ENCODE data around the gene ELAVL3.
"Not testable (repeated sequence)": the region's sequence is repeated elsewhere in the genome, so short reads cannot be mapped to it uniquely, and the experiment has no call there.

The ELAVL3 gene

DNA sequence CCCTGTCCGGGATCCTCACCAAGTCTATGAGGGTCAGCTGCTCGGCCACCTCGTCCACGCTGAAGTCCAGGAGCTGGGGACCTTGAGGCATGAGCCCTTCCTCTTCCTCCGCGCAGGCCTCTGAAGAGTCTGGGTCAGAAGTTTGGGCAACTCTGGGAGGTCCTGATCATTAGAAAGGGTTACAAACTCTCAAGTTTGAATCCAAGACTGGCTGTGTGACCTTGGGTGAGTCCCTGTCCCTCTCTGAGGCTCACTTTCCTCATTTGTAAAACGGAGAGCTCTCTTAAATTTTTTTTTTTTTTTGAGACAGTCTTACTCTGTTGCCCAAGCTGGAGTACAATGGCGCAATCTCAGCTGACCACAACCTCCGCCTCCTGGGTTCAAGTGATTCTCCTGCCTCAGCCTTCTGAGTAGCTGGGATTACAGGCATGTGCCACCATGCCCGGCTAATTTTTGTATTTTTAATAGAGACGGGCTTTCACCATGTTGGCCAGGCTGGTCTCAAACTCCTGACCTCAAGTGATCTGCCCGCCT is 74.1 kb downstream of the ELAVL3 start:
- DNase-seq (ENCODE audit: low read depth) = not testable (repeated sequence)

DNA sequence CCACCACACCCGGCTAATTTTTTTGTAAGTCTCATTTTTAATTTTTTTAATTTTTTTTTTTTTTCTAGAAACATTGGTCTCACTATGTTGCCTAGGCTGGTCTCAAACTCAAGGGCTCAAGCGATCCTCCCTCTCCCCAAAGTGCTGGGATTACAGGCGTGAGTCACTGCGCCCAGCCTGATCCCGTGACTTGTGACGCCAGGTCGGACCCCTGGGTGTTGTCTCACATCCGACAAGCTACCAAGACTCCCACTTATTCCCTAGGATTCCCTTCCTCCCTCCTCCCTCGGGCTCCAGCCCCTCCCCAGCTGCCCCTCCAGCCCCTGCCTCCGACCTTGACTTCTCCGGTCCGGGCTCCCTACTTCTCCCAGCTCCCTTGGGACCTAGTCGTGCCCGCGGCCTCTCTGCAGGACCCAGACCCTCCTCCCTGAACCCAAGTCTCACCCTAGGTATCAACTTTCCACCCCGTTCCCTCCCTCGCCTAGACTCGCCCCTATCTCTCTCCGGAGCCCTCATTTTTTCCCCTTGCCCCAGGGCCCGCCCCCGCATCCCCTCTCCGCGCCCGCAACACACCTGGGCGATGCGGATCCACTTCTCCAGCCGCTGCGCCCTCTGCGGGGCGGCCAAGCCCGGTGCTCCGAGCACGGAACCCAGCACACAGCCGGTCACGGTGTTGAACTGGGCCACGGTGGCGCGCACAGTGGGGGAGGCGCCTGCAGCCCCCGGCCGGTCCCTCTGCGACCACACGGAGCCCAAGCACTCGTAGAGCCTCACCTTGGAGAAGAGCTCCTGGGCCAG is 74.8 kb downstream of the ELAVL3 start:
- DNase-seq (ENCODE audit: low read depth) = no peak

DNA sequence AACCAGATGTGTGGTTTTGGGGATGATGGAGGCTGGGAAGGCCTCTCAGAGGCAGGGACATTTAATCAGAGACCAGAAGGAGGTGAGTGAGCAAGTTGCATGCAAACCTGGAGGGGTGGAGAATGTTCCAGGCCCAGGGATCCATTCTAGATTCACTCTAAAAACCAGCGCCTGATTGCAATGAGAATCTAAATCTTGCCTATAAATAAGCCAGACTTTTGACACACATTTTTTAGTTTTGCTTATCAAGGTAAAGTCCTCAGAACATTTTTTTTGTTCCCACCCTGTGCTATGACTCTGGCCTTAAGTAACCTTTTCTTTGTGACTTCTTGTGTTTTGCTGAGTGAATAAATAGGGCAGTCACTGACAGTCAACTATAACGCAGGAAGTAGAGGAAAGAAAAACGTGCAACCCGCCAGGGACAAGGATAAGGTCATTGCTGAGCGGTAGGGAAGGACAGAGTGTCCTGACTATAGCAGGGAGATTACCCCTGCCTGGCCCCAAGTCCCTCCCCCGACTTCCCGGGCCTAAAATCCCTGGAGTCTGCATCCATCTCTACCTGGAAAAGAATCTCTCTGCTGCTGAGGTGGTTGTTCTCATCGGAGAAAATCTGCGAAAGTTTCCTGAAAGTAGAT is 76.1 kb downstream of the ELAVL3 start:
- DNase-seq (ENCODE audit: low read depth) = no peak

DNA sequence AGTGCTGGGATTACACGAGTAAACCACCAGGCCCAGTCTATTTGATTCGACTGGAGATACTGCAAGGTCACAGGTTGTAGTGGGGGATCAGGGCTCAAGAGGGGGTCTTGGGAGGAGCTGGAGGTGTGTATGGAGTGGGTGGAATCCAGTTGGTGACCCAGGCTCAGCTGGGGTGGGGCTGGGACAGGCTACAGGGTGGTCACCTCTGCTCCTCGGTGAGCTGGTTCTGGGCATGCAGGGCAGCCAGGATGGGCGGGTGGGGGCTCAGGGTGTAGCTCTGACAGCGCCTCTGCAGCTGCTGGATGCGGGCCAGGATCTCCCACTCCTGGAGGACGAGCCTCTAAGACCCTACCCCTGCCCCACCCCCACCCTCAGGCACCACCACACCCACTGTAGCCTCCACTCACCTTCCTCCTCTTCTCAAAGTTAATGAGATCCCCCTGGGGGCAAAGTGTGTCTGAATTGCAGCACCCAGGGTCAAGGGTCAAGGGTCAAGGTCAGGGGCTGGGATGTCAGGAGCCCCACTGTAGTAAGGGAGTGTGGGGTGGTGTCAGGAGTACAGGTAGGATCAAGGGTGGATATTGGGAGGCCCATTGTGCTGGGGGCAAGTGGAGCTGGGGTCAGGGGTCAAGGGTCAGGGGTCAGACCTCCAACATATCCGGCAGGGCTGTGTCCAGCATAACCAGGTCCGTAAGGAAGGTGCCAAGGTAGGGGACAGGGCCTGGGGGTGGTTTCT is 78.9 kb downstream of the ELAVL3 start:
- DNase-seq (ENCODE audit: low read depth) = no peak

Data from activated gamma-delta T cell treated with anti-CD3 and anti-CD28 coated beads, Interleukin-2, amount 50 U/mL, for 16 hours (primary cell).